Natural killer cell (primary cell): ENCODE results near the gene KCTD19. TPM values are rescaled to one million over a fixed set of nuclear protein-coding genes. Genes with fewer than 3 reads are reported as not detected.
A peak's percentile ranks its signal among the peaks of the same experiment; 100 is the strongest.

Experiments
- ATAC-seq, 3 donors: fragments of 150-1000 bp in 2 of 3; fragments of 200-7000 bp in 1 of 3; cut with Tn5 transposase; 1 replicate in 1 of 3; 2 replicates in 2 of 3; pipeline ENCODE4 v1.10.0; 2021; ENCODE audit warnings: mild to moderate bottlenecking in 2 of 3, moderate library complexity in 2 of 3
- DNase-seq, 2 donors: peaks; one replicate each; pipeline versions ENCODE4 v3.0.0 to v3.0.0-alpha.2; 2013 to 2021; ENCODE audit warnings: mixed read lengths in 1 of 2
- H3K27ac ChIP-seq: one replicate; pipeline ENCODE4 v1.5.1; 2013; ENCODE audit warnings: mild to moderate bottlenecking, low read length
- H3K27me3 ChIP-seq: one replicate; pipeline ENCODE4 v1.6.1; 2013; ENCODE audit warnings: low read length; ENCODE audit not compliant: control insufficient read depth, insufficient read depth
- H3K36me3 ChIP-seq: one replicate; pipeline ENCODE4 v1.6.1; 2013; ENCODE audit warnings: low read length; ENCODE audit not compliant: control insufficient read depth, insufficient read depth
- H3K4me1 ChIP-seq: one replicate; pipeline ENCODE4 v1.6.1; 2013; ENCODE audit warnings: low read length; ENCODE audit not compliant: control insufficient read depth, insufficient read depth
- H3K4me3 ChIP-seq: one replicate; pipeline ENCODE4 v1.5.1; 2013; ENCODE audit warnings: low read length
- H3K9me3 ChIP-seq: one replicate; pipeline ENCODE4 v1.6.1; 2013; ENCODE audit warnings: low read length; ENCODE audit not compliant: control insufficient read depth, insufficient read depth
- H3K27ac Mint-ChIP-seq, 2 donors: one replicate each; pipeline ENCODE4 v1.8.0; 2022; ENCODE audit warnings: mild to moderate bottlenecking in 2 of 2, mixed read lengths in 2 of 2, moderate library complexity in 1 of 2
- H3K27me3 Mint-ChIP-seq, 2 donors: one replicate each; pipeline ENCODE4 v1.8.0; 2022; ENCODE audit warnings: low read depth in 2 of 2, mixed read lengths in 2 of 2
- H3K36me3 Mint-ChIP-seq: one replicate; pipeline ENCODE4 v1.8.0; 2022; ENCODE audit warnings: mixed read lengths
- H3K4me1 Mint-ChIP-seq, 2 donors: one replicate each; pipeline ENCODE4 v1.8.0; 2022; ENCODE audit warnings: mixed read lengths in 2 of 2
- H3K4me3 Mint-ChIP-seq: one replicate; pipeline ENCODE4 v1.8.0; 2022; ENCODE audit warnings: mild to moderate bottlenecking, moderate library complexity, mixed read lengths
- H3K9me3 Mint-ChIP-seq, 2 donors: one replicate each; pipeline ENCODE4 v1.8.0; 2022; ENCODE audit warnings: mixed read lengths in 2 of 2
- CTCF ChIP-seq: fragments of 200-600 bp; IDR thresholded peaks from one replicate; pipeline ENCODE4 v1.8.0; 2022; ENCODE audit warnings: antibody characterized with exemption
- WGBS: methylation state at CpG from one replicate; pipeline ENCODE4 v1.1.7; 2013; ENCODE audit warnings: missing lambda C conversion rate; ENCODE audit not compliant: insufficient coverage; 5-methylcytosine and 5-hydroxymethylcytosine counted together
- intact Hi-C: fragments of 100-400 bp; cut with micrococcal nuclease; formaldehyde crosslinking; loops from one replicate; pipeline ENCODE4 v1.14.2; 2022
- total RNA-seq, 4 donors: library from RNA; stranded (reverse); fragments of 120-200 nt in 1 of 4; gene quantifications; one replicate each; pipeline versions ENCODE4 v1.2.3 to v1.2.4, GENCODE V29; 2013 to 2022

The KCTD19 gene
- total RNA-seq, 3 donors from 2014 or later (not counting 1 experiment from before 2014, with no cell fraction given) = not detected

- Histone ChIP-seq H3K36me3 (no peaks in the 10 kb centered on the region), H3K9me3 (no peaks in the 10 kb centered on the region), H3K27me3 (peaks cover 7% of the 10 kb centered on the region), H3K27ac (no peak overlapping the region), H3K4me1 (no peaks in the 10 kb centered on the region), H3K4me3 (no peak overlapping the region)
- H3K27me3 Mint-ChIP-seq = peaks cover 10 to 20% of the 10 kb centered on the region in 2 donors
- no peak for ATAC-seq
- intact Hi-C loops = no loop called here
- no peak for TF ChIP-seq CTCF
- DNase-seq = no peak
- no peaks in the 10 kb centered on the region for H3K9me3 Mint-ChIP-seq
- no peaks in the 10 kb centered on the region for H3K36me3 Mint-ChIP-seq
- WGBS = 94% methylated on average over 18 of the region's 18 CpGs
- H3K27ac Mint-ChIP-seq = no peak overlapping the region
- H3K4me3 Mint-ChIP-seq = no peak overlapping the region
- no peaks in the 10 kb centered on the region for H3K4me1 Mint-ChIP-seq
Measured at GRCh38 chr16:67254801-67255552, 71.6 kb downstream of the KCTD19 start.

- TF ChIP-seq CTCF = no peak
- Mint-ChIP-seq H3K4me1 (peaks cover 5 to 17% of the 10 kb centered on the region in 2 donors), H3K9me3 (no peaks in the 10 kb centered on the region), H3K4me3 (no peak overlapping the region), H3K27me3 (peaks cover 18 to 33% of the 10 kb centered on the region in 2 donors), H3K27ac (no peak overlapping the region), H3K36me3 (no peaks in the 10 kb centered on the region)
- Histone ChIP-seq H3K36me3 (no peaks in the 10 kb centered on the region), H3K4me3 (no peak overlapping the region), H3K9me3 (no peaks in the 10 kb centered on the region), H3K27me3 (peaks cover 17% of the 10 kb centered on the region), H3K4me1 (peaks cover 16% of the 10 kb centered on the region), H3K27ac (no peak overlapping the region)
- intact Hi-C loops = no loop called here
- 95% methylated on average over 4 of the region's 4 CpGs for WGBS
- DNase-seq (no peak), ATAC-seq (no peak)
Measured at GRCh38 chr16:67252609-67253497, 73.7 kb downstream of the KCTD19 start.

- peaks cover 35% of the 10 kb centered on the region for H3K4me1 ChIP-seq
- no peaks in the 10 kb centered on the region for H3K9me3 Mint-ChIP-seq
- no peak overlapping the region for H3K27ac ChIP-seq
- H3K36me3 Mint-ChIP-seq = no peaks in the 10 kb centered on the region
- H3K27me3 Mint-ChIP-seq = peaks cover 18 to 35% of the 10 kb centered on the region in 2 donors
- no peaks in the 10 kb centered on the region for H3K9me3 ChIP-seq
- ATAC-seq (no peak), DNase-seq (no peak)
- peaks cover 17% of the 10 kb centered on the region for H3K27me3 ChIP-seq
- WGBS = 94% methylated on average over 3 of the region's 4 CpGs
- no peak for TF ChIP-seq CTCF
- H3K4me1 Mint-ChIP-seq = peaks cover 14 to 36% of the 10 kb centered on the region in 2 donors
- intact Hi-C loops = no loop called here
- no peaks in the 10 kb centered on the region for H3K36me3 ChIP-seq
- peak overlapping the region; percentile 75 for H3K4me3 Mint-ChIP-seq
- no peak overlapping the region for H3K4me3 ChIP-seq
- no peak overlapping the region for H3K27ac Mint-ChIP-seq
Measured at GRCh38 chr16:67250045-67250327, 76.6 kb downstream of the KCTD19 start.
